H1 (cell line): Measurements from ENCODE around the gene DISC1. TPM values are rescaled to one million over a fixed set of nuclear protein-coding genes. Genes with fewer than 3 reads are reported as not detected.

Source experiments
- CBX5 ChIP-seq: fragments of 300-800, 300-1000 bp; sonication (generic); IDR thresholded peaks from 2 replicates; pipeline ENCODE4 v1.7.1; 2016; ENCODE audit warnings: antibody characterized with exemption, low read length, low read depth
- CEBPB ChIP-seq: IDR thresholded peaks from 2 replicates; pipeline ENCODE4 v1.6.1; 2012; ENCODE audit warnings: low read depth, low read length
- CTBP2 ChIP-seq: IDR thresholded peaks from 2 replicates; pipeline ENCODE4 v1.7.0; 2011; ENCODE audit warnings: borderline replicate concordance, mild to moderate bottlenecking, moderate library complexity, mixed read lengths, low read length; ENCODE audit not compliant: insufficient read depth, insufficient read length
- GABPA ChIP-seq: IDR thresholded peaks from 2 replicates; pipeline ENCODE4 v1.6.1; 2011; ENCODE audit warnings: mild to moderate bottlenecking, low read length, moderate library complexity, borderline replicate concordance; ENCODE audit not compliant: insufficient read depth
- HDAC2 ChIP-seq, 2 experiments: fragments of 300-600 bp in 1 of 2; sonication (generic) in 1 of 2; IDR thresholded peaks; 2 replicates each; pipeline ENCODE4 v1.6.1; 2011 to 2012; ENCODE audit warnings: low read depth in 2 of 2, low read length in 2 of 2, mild to moderate bottlenecking in 2 of 2, moderate library complexity in 2 of 2, borderline replicate concordance in 1 of 2, inconsistent platforms in 1 of 2
- KDM1A ChIP-seq: fragments of 200-600, 300-600 bp; sonication (generic); IDR thresholded peaks from 2 replicates; pipeline ENCODE4 v1.7.1; 2016; ENCODE audit warnings: mild to moderate bottlenecking, low read length, borderline replicate concordance
- MAX ChIP-seq: IDR thresholded peaks from 2 replicates; pipeline ENCODE4 v1.6.1; 2012; ENCODE audit warnings: inconsistent platforms
- USF2 ChIP-seq: IDR thresholded peaks from 2 replicates; pipeline ENCODE4 v1.6.1; 2011; ENCODE audit warnings: low read length, improper control_type of control experiment
- YY1 ChIP-seq: IDR thresholded peaks from 2 replicates; pipeline ENCODE4 v1.6.1; 2011; ENCODE audit warnings: low read depth, mild to moderate bottlenecking, low read length
- polyA plus RNA-seq, 7 experiments: library from polyadenylated mRNA; depleted of rRNA in 3 of 7; stranded (reverse) in 5 of 7; unstranded in 2 of 7; fragments of >200 nt in 5 of 7; fragments of 200-250 nt in 2 of 7; gene quantifications; 1 replicate in 5 of 7; 2 replicates in 1 of 7; 4 replicates in 1 of 7; pipeline versions ENCODE4 v1.2.1 to v1.2.3, GENCODE V29; 2011 to 2013; ENCODE audit warnings: missing spikeins in 2 of 7, mixed read lengths in 2 of 7
- total RNA-seq: library from RNA; stranded (reverse); fragmentation: NEBNext Ultra II Directional; extraction: Animal tissue kit (Norgen Biotek cat#: 25700); gene quantifications from 2 replicates; pipeline ENCODE4 v1.2.1, GENCODE V29; 2021

Gene DISC1
- total and polyA plus RNA-seq, 2 of the 8 experiments (the other 6 are each of a cell fraction or from before 2014, with no cell fraction given), result 1.1 to 3.5 TPM

- TF ChIP-seq CEBPB (no peak), GABPA (no peak), YY1 (no peak), USF2 (no peak), MAX (no peak), KDM1A (no peak), CTBP2 (no peak), HDAC2 (IDR thresholded peaks at IDR 0.05; ENCODE audit: borderline replicate concordance in 1 of 2, low read depth in 2 of 2, low read length in 2 of 2) (no peak), CBX5 (no peak)
These were observed 166.0 kb downstream of the DISC1 start (continued) for GRCh38 chr1:231792634-231793033.
